ENCODE results near the gene PAK6.

Gene PAK6

DNA sequence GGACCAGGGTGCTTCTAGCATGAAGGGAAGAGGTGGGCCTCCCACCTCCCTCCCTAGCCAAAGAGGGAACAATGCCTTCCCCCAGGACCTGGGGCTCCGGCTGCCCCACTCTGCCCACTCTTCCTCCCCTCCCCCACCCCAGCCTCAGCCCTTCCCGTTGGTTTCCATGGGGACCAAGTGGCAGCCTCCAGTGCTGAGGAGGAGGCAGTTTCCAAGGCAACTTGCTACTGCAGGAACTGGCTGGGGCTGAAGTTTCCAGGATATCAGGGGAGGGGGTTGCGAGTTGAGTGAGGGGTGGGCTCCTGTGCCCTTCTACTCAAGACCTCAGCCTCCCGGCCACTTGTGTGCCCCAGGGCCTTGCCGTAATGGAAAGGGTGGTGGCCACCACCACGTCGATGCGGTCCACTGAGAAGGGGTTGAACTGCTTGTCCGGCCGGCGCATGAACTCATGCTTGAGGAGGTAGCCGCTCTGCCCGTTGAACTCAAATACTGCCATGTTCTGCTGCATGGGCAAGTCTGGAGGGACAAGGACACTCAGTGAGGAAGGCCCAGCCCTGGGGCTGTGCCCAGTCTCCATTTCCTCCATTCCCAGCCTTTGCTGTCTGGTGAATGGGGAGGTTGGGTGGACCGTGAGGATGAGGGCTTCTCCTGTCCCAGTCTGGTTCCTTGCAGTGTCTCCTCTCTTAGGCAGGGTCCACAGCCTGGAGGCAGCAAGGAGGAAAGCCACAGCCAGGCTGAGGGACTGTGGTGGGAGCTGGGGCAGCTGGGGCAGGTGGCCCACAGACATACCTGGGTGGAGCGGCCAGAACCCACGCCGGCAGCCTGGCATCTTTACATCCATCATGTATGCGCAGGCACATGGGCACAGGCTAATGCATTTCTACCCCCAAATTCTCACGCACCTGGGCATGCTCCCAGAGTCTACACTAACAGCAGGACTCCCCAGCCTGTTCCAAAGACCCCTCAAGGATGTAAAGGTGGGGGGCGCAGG is 55.3 kb downstream of the PAK6 start:
- DNase-seq: no peak

DNA sequence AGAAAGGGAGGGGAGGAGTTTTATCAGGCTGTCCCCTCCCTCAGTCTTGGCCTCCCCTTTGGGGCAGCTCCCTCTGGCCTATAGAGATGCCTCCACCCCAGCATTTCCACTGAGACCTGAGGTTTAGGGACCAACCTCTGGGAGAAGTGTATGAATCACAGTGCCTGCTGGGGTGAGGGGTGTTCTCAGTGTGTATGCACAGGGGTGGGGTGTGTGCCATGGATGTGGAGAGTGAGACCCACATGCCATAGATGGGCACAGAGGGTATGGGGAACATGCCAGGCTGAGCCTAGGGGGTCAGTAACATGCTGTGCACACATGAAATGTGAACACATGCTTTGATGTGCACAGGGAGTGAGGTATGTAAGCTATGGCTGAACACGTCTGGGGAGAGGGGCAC is 56.4 kb downstream of the PAK6 start:
- no peak for DNase-seq

DNA sequence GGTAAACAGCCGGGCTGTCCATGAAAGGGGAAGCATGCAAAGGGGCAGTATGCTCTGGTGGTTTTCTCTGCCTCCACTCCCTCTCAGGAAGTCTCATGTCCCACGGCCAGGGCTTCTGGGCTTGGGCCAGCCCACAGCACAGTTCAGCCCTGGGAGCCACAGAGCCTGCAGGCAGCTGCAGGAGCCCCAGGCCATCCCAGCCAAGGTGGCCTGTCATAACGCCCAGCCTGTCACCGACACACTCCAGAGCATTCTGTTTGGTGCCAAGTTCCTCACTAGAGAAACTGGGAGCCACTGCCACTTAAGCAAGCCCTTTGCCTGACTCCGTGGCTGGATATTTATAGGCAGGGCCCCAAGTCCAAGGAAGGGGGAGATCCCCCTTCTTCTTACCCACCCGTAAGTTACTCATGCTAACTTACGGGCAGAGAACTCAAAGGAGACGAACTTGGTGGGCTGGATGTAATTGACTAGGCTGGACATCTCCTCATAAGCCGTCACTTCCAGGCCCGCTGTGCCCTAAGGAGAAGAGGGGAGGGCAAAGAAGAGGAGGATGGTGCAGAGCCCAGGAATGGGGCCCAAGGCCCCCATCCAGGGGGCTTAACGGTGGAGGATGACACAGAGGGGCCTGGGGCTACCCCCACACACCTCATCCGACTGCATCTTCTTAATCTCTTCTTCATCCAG is 57.2 kb downstream of the PAK6 start:
- DNase-seq: no peak

DNA sequence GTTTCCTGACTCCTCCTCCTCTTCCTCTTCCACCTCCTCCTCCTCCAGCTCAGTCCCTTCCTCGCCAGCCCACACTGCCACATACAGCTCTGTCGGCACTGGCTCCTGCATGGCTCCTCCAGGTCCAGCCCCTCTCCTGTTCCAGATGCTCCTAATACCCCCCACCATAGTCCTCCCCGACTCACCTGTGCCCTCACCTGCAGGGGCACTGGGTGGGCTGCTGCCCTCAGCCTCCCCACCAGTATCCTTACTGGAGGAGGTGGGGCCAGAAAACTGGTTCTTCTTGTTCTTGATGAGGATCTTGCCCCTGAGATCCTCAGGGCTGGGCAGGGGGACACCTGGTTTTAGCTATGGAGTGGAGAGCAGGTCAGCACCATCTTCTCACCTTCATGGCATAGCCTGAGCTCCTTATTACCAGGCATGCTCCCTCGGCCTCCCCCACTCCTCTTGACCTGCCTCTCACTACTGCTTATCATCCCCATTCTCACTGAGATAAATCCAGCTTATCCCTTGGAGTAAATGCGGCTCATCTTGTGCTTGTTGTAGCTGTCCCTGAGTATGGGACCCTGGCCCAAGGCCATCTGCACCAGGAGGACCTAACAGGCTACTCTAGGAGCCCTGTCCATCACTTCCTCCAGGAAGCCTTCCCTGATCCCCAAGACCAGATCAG is 57.8 kb downstream of the PAK6 start:
- no peak for DNase-seq

DNA sequence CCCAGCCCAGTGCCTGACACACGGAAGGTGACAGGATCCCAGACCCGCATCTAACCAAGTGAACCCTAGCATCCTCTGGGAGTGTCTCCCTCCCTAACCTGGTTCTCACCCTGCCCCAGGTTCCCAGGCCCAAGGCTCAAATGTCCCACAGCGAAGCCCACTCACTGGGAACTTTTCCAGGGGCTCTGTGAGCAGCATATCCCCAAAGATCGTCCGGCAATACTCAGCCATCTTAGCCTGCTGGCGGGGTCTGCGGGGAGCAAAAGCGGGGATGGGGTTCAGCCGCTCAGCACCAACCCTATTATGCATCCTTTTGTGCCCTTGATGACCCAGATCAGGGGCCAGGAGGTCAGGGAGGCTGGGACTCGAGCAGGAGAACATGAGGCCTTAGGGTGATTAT is 58.5 kb downstream of the PAK6 start:
- no peak for DNase-seq

DNA sequence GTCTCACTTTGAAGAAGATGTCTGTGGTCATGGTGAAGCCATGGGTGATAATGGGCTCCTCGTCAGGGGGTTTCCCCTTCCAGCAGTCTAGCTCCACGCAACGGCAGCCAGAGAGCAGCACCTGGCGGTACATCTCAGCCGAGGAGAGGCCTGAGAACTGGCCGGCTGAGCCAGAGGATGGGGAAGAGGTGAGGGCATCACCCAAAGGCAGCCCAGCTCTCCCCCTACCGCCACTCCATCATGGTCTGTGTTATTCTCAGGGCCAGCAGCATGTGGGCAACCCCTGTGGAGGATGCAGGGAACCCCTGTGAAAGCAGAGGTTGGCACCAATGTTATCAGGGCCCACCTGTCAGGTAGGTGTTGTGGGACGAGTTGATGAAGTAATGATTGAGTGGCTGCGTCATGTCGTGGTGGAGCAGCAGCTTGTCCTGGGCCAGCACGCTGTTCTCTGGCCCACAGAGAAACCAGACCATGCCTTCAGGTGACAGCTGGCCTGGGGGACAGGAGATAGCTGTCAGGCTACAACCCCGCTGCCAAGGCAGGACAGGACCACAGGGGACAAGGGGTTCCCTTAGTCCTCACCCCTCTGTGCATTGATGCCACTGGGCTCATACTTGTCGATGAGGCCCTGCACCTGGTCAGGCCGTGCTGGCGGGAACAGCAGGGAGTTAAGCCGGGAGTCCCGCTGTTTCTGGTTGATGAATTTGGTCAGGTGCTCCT is 59.5 kb downstream of the PAK6 start:
- DNase-seq: no peak

DNA sequence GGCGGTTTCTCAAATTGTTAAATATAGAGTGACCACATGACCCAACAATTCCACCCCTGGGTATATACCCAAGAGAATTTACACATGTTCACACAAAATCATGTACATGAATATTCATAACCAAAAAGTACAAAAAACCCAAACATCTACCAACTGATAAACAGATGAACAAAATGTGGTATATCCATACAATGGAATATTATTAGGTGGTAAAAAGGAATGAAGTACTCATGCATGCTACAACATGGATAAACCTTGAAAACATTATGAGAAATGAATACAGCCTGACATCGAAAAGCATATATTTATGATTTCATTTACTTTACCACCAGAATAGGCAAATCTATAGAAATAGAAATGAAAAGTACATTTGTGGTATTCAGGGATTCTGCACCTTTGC is 61.5 kb downstream of the PAK6 start:
- DNase-seq: no peak

DNA sequence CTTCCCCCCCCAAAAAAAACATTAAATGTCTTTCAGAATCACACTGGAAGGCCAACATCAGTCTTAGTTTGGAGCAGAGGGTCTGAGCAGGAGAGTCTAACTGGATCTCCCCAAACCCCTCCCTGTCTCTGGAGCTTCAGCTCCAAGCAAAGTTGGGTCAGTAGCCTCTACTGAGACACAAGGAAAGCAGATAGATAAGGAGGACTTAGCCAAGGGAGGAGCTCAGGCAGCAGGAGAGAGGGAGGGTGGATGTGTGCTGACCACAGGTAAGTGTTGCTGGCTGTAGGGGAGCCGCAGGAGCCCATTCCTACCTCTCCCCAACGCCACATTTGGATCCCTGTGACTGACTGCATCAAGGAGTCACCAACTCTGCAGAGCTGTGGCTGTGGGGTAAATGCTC is 61.9 kb downstream of the PAK6 start:
- DNase-seq: no peak

DNA sequence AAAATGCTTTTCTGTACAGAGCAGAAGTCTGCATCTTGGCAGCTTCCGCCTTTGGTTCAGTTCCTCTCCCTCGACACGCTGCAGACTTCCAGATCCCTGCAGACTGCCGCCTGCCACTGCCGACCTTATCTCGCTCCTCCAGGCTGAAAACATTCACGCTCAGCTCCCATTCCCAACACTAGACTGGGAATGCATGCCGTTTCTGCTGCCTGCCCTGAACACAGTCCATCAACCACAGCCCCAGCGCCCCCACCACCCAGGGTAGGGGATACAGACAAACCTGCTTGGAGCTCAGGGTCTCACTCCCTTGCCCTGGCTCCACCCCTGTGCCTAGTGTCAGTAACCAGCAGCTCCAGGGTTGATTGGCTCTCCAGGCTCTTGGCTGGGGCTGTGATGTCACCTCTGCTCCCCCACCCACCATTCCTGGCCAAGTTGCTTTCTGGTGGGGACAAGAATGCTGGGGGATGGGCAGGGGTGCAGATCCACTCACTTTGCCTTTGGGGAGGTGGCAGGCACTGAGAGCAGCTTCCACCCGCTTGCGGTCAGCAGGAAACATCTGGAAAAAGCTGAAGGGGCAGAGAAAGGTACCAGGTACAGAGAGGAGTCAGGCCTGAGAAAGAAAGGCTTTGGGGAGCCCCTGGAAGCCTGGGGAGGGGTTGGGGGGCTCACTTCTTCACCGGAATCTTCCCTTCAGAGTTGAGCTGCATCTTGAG is 62.8 kb downstream of the PAK6 start:
- no peak for DNase-seq

DNA sequence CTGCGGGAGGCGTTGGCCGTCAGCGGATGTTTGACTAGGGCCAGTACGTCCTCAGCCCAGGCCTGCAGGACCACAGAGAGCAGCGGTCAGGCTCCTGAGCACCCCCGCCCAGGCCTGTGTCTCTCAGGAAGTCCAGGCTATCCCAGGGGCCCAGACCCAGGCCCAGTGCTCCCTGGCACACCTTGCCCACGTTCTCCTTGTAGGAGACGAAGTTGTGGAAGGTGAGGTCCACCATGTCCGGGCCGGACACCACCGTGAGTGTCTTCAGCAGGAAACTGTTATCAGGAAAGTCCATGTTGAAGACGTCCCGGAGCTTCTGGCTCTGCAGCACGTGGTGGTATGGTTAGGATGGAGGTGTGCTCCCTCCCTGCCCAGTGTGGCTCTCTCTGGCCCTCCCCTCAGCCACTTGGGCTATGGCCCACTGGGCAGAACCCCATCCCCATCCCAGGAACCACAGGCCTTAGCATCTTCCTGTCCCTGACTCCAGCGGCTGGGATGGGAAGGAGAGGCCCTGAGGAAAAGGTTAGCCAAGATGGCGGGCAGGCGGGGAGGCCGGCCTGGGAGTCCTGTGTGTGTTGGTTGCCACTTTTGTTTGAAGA is 63.5 kb downstream of the PAK6 start:
- DNase-seq: no peak

DNA sequence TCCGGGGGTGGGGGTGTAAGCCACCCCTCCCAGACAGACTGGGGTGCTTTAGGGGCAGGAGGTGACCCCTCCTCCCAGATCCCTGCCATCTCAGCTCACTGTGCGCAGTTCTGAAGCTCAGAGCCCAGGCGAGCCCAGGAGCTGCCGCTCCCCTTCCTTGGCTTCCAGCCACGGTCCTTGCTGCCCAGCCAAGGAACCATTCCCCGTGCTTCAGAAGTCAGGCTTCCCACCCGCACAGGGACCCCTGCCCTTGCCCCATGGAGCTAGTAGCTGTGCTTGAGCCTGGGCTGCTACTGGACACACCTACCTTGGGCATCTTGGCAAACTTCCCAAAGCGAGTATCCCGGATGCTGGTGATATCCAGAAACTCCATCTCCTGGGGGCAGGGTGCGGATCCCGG is 64.1 kb downstream of the PAK6 start:
- no peak for DNase-seq

DNA sequence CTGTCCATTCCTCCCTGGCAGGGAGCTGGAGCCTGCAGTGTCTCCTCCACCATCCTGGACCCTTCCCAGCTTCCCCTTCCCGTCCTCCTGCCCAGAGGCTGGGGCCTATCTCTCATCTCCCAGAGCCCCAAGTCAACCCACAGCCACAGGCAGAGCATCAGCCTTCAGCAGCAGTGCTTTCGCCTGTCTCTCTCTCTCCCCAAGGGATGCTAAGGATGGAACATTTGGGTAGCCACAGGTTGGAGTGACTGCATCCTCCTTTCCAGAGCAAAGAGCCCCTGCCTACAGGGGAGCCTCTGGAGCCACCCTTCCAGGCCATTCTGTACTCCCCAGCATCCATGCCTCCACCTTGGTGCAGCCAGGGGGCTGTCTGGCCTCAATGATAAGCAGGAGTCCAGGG is 64.7 kb downstream of the PAK6 start:
- DNase-seq: no peak

DNA sequence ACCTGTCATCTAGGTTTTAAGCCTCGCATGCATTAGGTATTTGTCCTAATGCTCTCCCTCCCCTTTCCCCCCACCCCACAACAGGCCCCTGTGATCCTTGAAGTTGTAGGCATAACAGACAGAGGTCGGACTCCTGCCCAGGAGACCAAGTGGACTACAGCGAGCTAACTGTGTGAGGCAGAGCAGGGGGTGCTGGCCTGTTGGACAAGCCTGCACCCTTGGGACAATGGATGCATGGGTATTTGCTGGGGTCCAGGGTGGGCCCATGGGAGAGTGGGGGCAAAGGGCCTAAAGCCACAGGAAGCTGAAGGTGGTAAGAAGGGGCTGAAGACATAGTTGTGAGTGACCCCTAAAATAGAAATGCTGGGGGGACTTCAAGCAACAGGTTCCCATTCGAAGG is 66.4 kb downstream of the PAK6 start:
- no peak for DNase-seq

DNA sequence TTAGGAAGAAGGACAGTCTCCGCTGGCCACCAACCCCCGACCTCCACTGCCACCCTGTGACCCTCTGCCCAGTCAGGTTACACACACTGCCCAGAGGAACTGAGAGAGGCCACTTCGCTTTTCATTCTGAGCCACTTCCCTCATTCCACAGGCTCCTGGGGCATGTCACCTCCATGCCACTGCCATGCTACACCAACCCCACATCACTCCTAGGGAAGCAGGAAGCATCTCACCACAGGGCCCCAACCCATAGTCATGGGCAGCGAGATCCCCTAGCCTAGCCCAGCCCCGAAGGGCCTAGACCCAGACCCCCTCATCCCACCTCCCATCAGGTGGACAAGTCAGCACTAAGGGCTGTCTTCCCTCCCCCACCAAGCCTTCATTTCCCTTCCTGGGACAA is 67.5 kb downstream of the PAK6 start:
- DNase-seq: no peak

DNA sequence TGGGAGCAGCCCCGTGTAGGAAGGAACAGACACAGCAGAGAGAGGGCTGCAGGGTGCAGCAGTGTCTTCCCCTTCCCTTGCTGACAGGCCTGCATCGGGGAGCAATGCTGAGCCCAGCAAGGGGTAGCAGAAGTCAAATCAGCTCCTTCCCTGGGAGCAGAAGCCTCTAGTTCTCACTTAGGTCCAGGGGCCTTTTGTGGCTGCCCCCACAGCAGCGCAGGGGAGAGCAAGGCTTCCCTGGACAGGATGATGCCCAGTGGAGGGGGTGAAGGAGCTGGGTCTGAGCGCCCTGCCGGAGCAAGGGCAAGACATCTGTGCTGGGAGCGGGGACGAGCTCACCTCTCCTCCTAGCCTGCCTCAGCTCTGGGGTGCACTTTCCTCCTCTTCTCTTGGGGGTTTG is 68.0 kb downstream of the PAK6 start:
- no peak for DNase-seq

DNA sequence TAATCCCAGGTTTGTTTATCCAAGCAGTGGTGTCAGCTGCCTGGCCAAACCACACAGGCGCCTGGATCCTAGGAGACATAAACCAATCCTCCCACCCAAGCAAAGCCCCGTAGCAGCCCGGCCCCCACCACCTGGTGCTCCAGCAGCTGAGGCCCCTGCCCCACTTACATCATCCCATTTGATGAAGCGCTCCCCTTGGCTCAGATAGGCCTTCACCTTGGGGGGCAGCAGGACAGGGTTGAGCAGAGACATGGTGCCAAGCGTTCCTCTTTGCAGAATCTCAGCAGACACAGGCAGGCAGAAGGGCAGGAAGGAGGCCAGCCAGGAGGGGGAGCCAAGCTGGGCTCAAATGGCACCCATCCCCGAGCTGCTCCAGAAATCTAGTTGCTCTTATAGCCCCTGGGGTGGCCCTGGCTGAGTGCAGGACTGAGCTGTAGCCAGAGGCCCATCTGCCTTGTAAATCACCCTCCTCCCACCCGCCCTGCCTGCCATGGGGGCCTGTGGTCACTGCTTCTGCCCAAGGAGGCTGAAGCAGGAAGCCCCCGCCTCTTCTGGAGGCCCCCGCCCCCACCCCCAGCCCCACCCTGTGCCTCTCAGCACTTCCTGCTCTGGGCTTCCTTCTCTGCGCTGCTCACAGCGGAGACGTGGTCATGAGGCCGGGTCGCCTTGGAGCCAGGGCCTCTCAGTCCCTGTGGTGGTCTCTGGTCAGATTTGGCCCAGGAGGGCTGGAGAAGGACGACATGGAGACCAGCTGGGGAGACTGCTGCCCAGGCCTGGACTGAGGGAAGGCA is 68.8 kb downstream of the PAK6 start, which contains the start of gene PLCB2:
Gene PLCB2, minus strand, starts transcription at position 515 of the 791 bp plus-strand sequence. Its CDS starts 263 bp downstream, at position 252.
- DNase-seq: no peak

DNA sequence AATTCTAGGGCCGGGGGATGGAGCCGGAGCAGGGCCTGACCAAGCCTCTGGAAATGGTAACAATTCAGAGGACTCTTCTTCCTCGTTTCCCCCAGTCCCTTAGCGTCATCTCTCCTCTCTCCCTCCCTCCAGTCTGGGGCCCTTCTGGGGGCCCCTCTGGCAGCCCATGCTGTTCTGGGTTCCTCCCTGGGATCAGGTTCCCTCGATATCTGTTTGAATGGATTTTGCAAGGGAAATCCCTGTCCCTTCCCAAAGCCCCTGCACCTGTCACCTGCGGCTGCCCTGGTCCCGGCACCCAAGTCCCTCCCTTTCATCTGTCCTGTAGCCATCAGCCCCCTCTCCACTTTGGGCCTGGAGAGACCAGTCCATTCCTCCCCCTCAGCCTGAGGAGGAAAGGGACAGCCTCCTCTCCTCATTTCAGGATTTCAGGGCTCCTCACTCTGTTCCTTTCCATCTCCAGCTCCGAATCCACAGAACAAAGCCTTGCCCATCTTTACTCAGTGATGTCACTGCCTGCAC is 70.5 kb downstream of the PAK6 start:
- no peak for DNase-seq

DNA sequence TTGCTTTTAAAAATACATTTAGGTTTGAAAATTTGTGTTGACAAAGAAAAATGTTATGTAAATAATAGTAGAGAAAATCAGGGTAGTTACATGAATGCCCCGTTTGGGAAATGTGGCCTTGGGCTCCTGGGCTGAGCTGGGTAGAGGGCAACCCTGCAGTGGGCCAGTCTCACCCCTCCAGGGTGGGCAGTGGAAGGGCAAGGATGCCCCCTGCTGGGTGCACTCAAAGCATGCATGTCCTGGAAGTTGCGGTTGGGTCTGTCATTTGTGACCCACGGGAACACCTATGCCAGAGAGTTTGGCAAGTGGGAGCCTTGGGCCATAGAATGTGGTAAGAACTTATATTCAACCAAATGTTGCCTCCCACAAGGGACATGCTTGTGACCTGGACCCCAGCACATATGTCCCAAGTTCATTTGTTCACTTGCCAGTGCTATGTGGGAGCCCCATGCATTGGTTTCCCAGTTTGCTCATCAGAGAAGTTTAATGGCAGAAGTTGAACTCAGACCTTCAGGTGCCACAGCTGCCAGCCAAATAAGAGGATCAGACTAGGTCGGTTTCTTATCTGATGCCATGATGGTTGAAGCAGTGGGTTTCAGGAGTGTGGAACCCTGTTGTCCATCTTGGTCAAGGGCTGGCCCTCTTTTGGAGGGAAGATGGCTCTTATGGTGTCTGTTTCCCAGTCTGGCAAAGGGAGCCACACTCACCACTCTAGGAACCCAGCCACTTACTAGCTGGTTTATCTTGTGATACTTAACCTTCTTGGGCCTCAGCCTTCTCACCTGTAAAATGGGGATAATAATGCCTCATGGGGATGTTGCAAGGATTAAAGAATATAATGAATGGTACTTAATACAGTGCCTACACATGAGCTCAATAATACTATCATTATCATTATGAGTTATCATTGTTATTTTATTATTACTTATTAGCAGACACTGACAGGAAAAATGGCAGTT is 71.4 kb downstream of the PAK6 start:
- DNase-seq: no peak

DNA sequence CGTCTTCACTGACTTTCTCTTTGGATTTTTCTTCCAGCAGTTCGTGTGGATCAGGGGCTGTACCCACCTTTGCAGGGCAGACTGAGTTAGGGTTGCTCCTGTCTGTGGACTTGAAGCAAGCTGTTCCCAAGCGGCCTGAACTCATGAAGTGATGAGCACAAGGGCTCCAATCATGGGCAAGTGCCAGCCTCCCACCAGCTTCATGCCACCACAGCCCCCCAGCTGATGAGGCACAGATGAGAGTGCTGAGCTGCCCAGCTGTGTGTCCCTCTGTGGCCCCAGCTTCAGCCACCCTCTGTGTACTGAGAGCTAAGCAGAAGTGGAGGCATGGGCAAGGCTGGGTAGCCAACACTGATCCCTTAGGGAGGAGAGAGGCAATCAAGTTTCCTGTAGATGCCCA is 72.1 kb downstream of the PAK6 start:
- no peak for DNase-seq
